ENCODE data around the gene FBN3.

FBN3 gene

GRCh38 chr19:8129061-8129618 lies 20.3 kb downstream of the FBN3 start:
- no CpG with 5 or more reads among the region's 20 CpGs for WGBS (ENCODE audit: extremely low coverage, insufficient coverage, low lambda C conversion rate)
- Histone ChIP-seq H4K5ac (ENCODE audit: low read length) (no peak overlapping the region), H2BK15ac (replicated peaks; ENCODE audit: low read depth) (no peak overlapping the region), H2AK5ac (ENCODE audit: low read length) (no peak overlapping the region), H3K4ac (ENCODE audit: low read depth, low read length) (no peak overlapping the region), H3K18ac (ENCODE audit: low read length) (no peak overlapping the region), H3K79me1 (ENCODE audit: low read length) (no peaks in the 10 kb centered on the region), H2BK5ac (ENCODE audit: low read length) (no peak overlapping the region), H3K79me2 (ENCODE audit: control insufficient read depth, insufficient read depth, low read length) (no peaks in the 10 kb centered on the region), H3K4me2 (ENCODE audit: low read length) (no peak overlapping the region), H3K27me3 (ENCODE audit: insufficient read depth, low read length, poor library complexity) (no peaks in the 10 kb centered on the region), H3K9ac (ENCODE audit: low read length) (no peak overlapping the region), H3K23ac (ENCODE audit: low read length) (no peak overlapping the region), H3K27ac (ENCODE audit: low read depth, low read length) (no peak overlapping the region), H3K36me3 (ENCODE audit: control insufficient read depth, insufficient read depth, low read length) (peaks cover 15% of the 10 kb centered on the region), H3K4me3 (ENCODE audit: low read length) (no peak overlapping the region), H3K56ac (ENCODE audit: low read length) (no peak overlapping the region), H4K8ac (ENCODE audit: low read depth, low read length) (no peak overlapping the region), H3K4me1 (ENCODE audit: control insufficient read depth, low read depth, low read length) (no peaks in the 10 kb centered on the region), H2BK120ac (ENCODE audit: low read depth, low read length) (no peak overlapping the region)
- DNase-seq, result no peak

- Histone ChIP-seq H3K56ac (ENCODE audit: low read length) (no peak overlapping the region), H3K4me3 (ENCODE audit: low read length) (no peak overlapping the region), H3K36me3 (ENCODE audit: control insufficient read depth, insufficient read depth, low read length) (peaks cover 15% of the 10 kb centered on the region), H3K23ac (ENCODE audit: low read length) (no peak overlapping the region), H2BK15ac (replicated peaks; ENCODE audit: low read depth) (no peak overlapping the region), H3K27me3 (ENCODE audit: insufficient read depth, low read length, poor library complexity) (no peaks in the 10 kb centered on the region), H4K5ac (ENCODE audit: low read length) (no peak overlapping the region), H2BK120ac (ENCODE audit: low read depth, low read length) (no peak overlapping the region), H3K9ac (ENCODE audit: low read length) (no peak overlapping the region), H2AK5ac (ENCODE audit: low read length) (no peak overlapping the region), H3K4me2 (ENCODE audit: low read length) (no peak overlapping the region), H3K79me2 (ENCODE audit: control insufficient read depth, insufficient read depth, low read length) (no peaks in the 10 kb centered on the region), H3K4ac (ENCODE audit: low read depth, low read length) (no peak overlapping the region), H3K27ac (ENCODE audit: low read depth, low read length) (no peak overlapping the region), H3K79me1 (ENCODE audit: low read length) (no peaks in the 10 kb centered on the region), H4K8ac (ENCODE audit: low read depth, low read length) (no peak overlapping the region), H3K4me1 (ENCODE audit: control insufficient read depth, low read depth, low read length) (no peaks in the 10 kb centered on the region), H3K18ac (ENCODE audit: low read length) (no peak overlapping the region), H2BK5ac (ENCODE audit: low read length) (no peak overlapping the region)
- 100% methylated on average over 1 of the region's 8 CpGs for whole genome bisulfite sequencing (ENCODE audit: extremely low coverage, insufficient coverage, low lambda C conversion rate)
- DNase-seq, result no peak
Observed at GRCh38 chr19:8128551-8128950, 20.8 kb downstream of the FBN3 start.

GRCh38 chr19:8127311-8127710 lies 22.1 kb downstream of the FBN3 start:
- Histone ChIP-seq H4K5ac (ENCODE audit: low read length) (no peak overlapping the region), H3K79me2 (ENCODE audit: control insufficient read depth, insufficient read depth, low read length) (no peaks in the 10 kb centered on the region), H3K56ac (ENCODE audit: low read length) (no peak overlapping the region), H3K27ac (ENCODE audit: low read depth, low read length) (no peak overlapping the region), H2BK5ac (ENCODE audit: low read length) (no peak overlapping the region), H4K8ac (ENCODE audit: low read depth, low read length) (no peak overlapping the region), H3K36me3 (ENCODE audit: control insufficient read depth, insufficient read depth, low read length) (peaks cover 15% of the 10 kb centered on the region), H3K4ac (ENCODE audit: low read depth, low read length) (no peak overlapping the region), H3K18ac (ENCODE audit: low read length) (no peak overlapping the region), H2BK15ac (replicated peaks; ENCODE audit: low read depth) (no peak overlapping the region), H3K23ac (ENCODE audit: low read length) (no peak overlapping the region), H3K4me1 (ENCODE audit: control insufficient read depth, low read depth, low read length) (no peaks in the 10 kb centered on the region), H3K27me3 (ENCODE audit: insufficient read depth, low read length, poor library complexity) (no peaks in the 10 kb centered on the region), H3K4me3 (ENCODE audit: low read length) (no peak overlapping the region), H2BK120ac (ENCODE audit: low read depth, low read length) (no peak overlapping the region), H3K79me1 (ENCODE audit: low read length) (no peaks in the 10 kb centered on the region), H3K4me2 (ENCODE audit: low read length) (no peak overlapping the region), H2AK5ac (ENCODE audit: low read length) (no peak overlapping the region), H3K9ac (ENCODE audit: low read length) (no peak overlapping the region)
- WGBS (ENCODE audit: extremely low coverage, insufficient coverage, low lambda C conversion rate), result no CpG with 5 or more reads among the region's 8 CpGs
- DNase-seq, result no peak

GRCh38 chr19:8126511-8126910 lies 22.9 kb downstream of the FBN3 start:
- no peak overlapping the region for H3K18ac ChIP-seq (ENCODE audit: low read length)
- H4K5ac ChIP-seq (ENCODE audit: low read length), result no peak overlapping the region
- H2BK120ac ChIP-seq (ENCODE audit: low read depth, low read length), result no peak overlapping the region
- H3K27ac ChIP-seq (ENCODE audit: low read depth, low read length), result no peak overlapping the region
- H3K4me1 ChIP-seq (ENCODE audit: control insufficient read depth, low read depth, low read length), result no peaks in the 10 kb centered on the region
- no peak overlapping the region for H3K23ac ChIP-seq (ENCODE audit: low read length)
- DNase-seq, result no peak
- no peak overlapping the region for H3K4me2 ChIP-seq (ENCODE audit: low read length)
- no peak overlapping the region for H3K4ac ChIP-seq (ENCODE audit: low read depth, low read length)
- no CpG with 5 or more reads among the region's 18 CpGs for WGBS (ENCODE audit: extremely low coverage, insufficient coverage, low lambda C conversion rate)
- H2BK5ac ChIP-seq (ENCODE audit: low read length), result no peak overlapping the region
- no peak overlapping the region for H3K4me3 ChIP-seq (ENCODE audit: low read length)
- H2BK15ac ChIP-seq (replicated peaks; ENCODE audit: low read depth), result no peak overlapping the region
- no peaks in the 10 kb centered on the region for H3K79me2 ChIP-seq (ENCODE audit: control insufficient read depth, insufficient read depth, low read length)
- no peak overlapping the region for H4K8ac ChIP-seq (ENCODE audit: low read depth, low read length)
- H3K27me3 ChIP-seq (ENCODE audit: insufficient read depth, low read length, poor library complexity), result no peaks in the 10 kb centered on the region
- no peak overlapping the region for H3K56ac ChIP-seq (ENCODE audit: low read length)
- H3K9ac ChIP-seq (ENCODE audit: low read length), result no peak overlapping the region
- peaks cover 15% of the 10 kb centered on the region for H3K36me3 ChIP-seq (ENCODE audit: control insufficient read depth, insufficient read depth, low read length)
- no peaks in the 10 kb centered on the region for H3K79me1 ChIP-seq (ENCODE audit: low read length)
- no peak overlapping the region for H2AK5ac ChIP-seq (ENCODE audit: low read length)

- H3K27me3 ChIP-seq (ENCODE audit: insufficient read depth, low read length, poor library complexity), result no peaks in the 10 kb centered on the region
- no peak overlapping the region for H3K4me2 ChIP-seq (ENCODE audit: low read length)
- H3K79me1 ChIP-seq (ENCODE audit: low read length), result no peaks in the 10 kb centered on the region
- H3K18ac ChIP-seq (ENCODE audit: low read length), result no peak overlapping the region
- H3K79me2 ChIP-seq (ENCODE audit: control insufficient read depth, insufficient read depth, low read length), result no peaks in the 10 kb centered on the region
- H4K5ac ChIP-seq (ENCODE audit: low read length), result no peak overlapping the region
- no peak overlapping the region for H3K9ac ChIP-seq (ENCODE audit: low read length)
- H3K27ac ChIP-seq (ENCODE audit: low read depth, low read length), result no peak overlapping the region
- no peak overlapping the region for H2BK15ac ChIP-seq (replicated peaks; ENCODE audit: low read depth)
- no peak overlapping the region for H2AK5ac ChIP-seq (ENCODE audit: low read length)
- H3K4me3 ChIP-seq (ENCODE audit: low read length), result no peak overlapping the region
- peaks cover 15% of the 10 kb centered on the region for H3K36me3 ChIP-seq (ENCODE audit: control insufficient read depth, insufficient read depth, low read length)
- no peak overlapping the region for H2BK5ac ChIP-seq (ENCODE audit: low read length)
- H2BK120ac ChIP-seq (ENCODE audit: low read depth, low read length), result no peak overlapping the region
- no peak overlapping the region for H3K23ac ChIP-seq (ENCODE audit: low read length)
- DNase-seq, result no peak
- no peak overlapping the region for H3K4ac ChIP-seq (ENCODE audit: low read depth, low read length)
- no CpG with 5 or more reads among the region's 15 CpGs for WGBS (ENCODE audit: extremely low coverage, insufficient coverage, low lambda C conversion rate)
- no peak overlapping the region for H4K8ac ChIP-seq (ENCODE audit: low read depth, low read length)
- H3K4me1 ChIP-seq (ENCODE audit: control insufficient read depth, low read depth, low read length), result no peaks in the 10 kb centered on the region
- H3K56ac ChIP-seq (ENCODE audit: low read length), result no peak overlapping the region
Observed at GRCh38 chr19:8126008-8126407, 23.4 kb downstream of the FBN3 start.

- Histone ChIP-seq H3K79me1 (ENCODE audit: low read length) (no peaks in the 10 kb centered on the region), H2AK5ac (ENCODE audit: low read length) (no peak overlapping the region), H4K8ac (ENCODE audit: low read depth, low read length) (no peak overlapping the region), H3K56ac (ENCODE audit: low read length) (no peak overlapping the region), H3K4ac (ENCODE audit: low read depth, low read length) (no peak overlapping the region), H3K4me1 (ENCODE audit: control insufficient read depth, low read depth, low read length) (no peaks in the 10 kb centered on the region), H2BK5ac (ENCODE audit: low read length) (no peak overlapping the region), H3K36me3 (ENCODE audit: control insufficient read depth, insufficient read depth, low read length) (peaks cover 15% of the 10 kb centered on the region), H3K4me2 (ENCODE audit: low read length) (no peak overlapping the region), H3K27me3 (ENCODE audit: insufficient read depth, low read length, poor library complexity) (no peaks in the 10 kb centered on the region), H3K23ac (ENCODE audit: low read length) (no peak overlapping the region), H2BK15ac (replicated peaks; ENCODE audit: low read depth) (no peak overlapping the region), H3K79me2 (ENCODE audit: control insufficient read depth, insufficient read depth, low read length) (no peaks in the 10 kb centered on the region), H4K5ac (ENCODE audit: low read length) (no peak overlapping the region), H3K4me3 (ENCODE audit: low read length) (no peak overlapping the region), H3K18ac (ENCODE audit: low read length) (no peak overlapping the region), H3K27ac (ENCODE audit: low read depth, low read length) (no peak overlapping the region), H3K9ac (ENCODE audit: low read length) (no peak overlapping the region), H2BK120ac (ENCODE audit: low read depth, low read length) (no peak overlapping the region)
- WGBS (ENCODE audit: extremely low coverage, insufficient coverage, low lambda C conversion rate), result no CpG with 5 or more reads among the region's 22 CpGs
- DNase-seq, result no peak
Observed at GRCh38 chr19:8123683-8124082, 25.7 kb downstream of the FBN3 start.

Data from mesendoderm (in vitro differentiated cells).